Measurements from ENCODE around the gene PCDHA8. TPM values are rescaled to one million over a fixed set of nuclear protein-coding genes. Genes with fewer than 3 reads are reported as not detected.
A peak's percentile ranks its signal among the peaks of the same experiment; 100 is the strongest.
"Not testable (repeated sequence)": the region's sequence is repeated elsewhere in the genome, so short reads cannot be mapped to it uniquely, and the experiment has no call there.

The PCDHA8 gene
- total RNA-seq, 1 donor from 2014 or later: 0.90 TPM

GRCh38 chr5:140823475-140823874, 17.5 kb upstream of the PCDHA8 start:
- no peaks in the 10 kb centered on the region for H3K27me3 ChIP-seq
- H2AFZ ChIP-seq (replicated peaks): no peak overlapping the region
- H3K27me3 Mint-ChIP-seq (ENCODE audit: insufficient read depth, low read depth): no peaks in the 10 kb centered on the region
- DNase-seq (ENCODE audit: low spot score): no peak
- H3F3A ChIP-seq (ENCODE audit: low read depth): no peaks in the 10 kb centered on the region
- peaks cover 32% of the 10 kb centered on the region for H3K36me3 Mint-ChIP-seq
- no peaks in the 10 kb centered on the region for H3K79me2 ChIP-seq (ENCODE audit: low read depth)
- no peaks in the 10 kb centered on the region for H3K36me3 ChIP-seq
- H3K27ac ChIP-seq: no peak overlapping the region
- no peaks in the 10 kb centered on the region for H4K20me1 ChIP-seq (ENCODE audit: low read depth)
- H3K9ac ChIP-seq: no peak overlapping the region
- no peak overlapping the region for H3K27ac Mint-ChIP-seq
- no peak overlapping the region for H3K4me3 ChIP-seq
- TF ChIP-seq CTCF (IDR thresholded peaks at IDR 0.05) (no peak), EZH2phosphoT487 (IDR thresholded peaks at IDR 0.05) (no peak)
- no peaks in the 10 kb centered on the region for H3K9me3 ChIP-seq (ENCODE audit: low read depth)
- H3K4me1 ChIP-seq: no peaks in the 10 kb centered on the region
- H3K4me2 ChIP-seq: no peak overlapping the region
- no peak overlapping the region for H3K4me3 Mint-ChIP-seq
- H3K4me1 Mint-ChIP-seq: no peaks in the 10 kb centered on the region
- H3K9me3 Mint-ChIP-seq: peaks cover 31% of the 10 kb centered on the region

- Histone ChIP-seq H3F3A (ENCODE audit: low read depth) (no peaks in the 10 kb centered on the region), H3K79me2 (ENCODE audit: low read depth) (no peaks in the 10 kb centered on the region), H2AFZ (replicated peaks) (no peak within 1 kb of the TSS), H3K27me3 (no peaks in the 10 kb centered on the region), H4K20me1 (ENCODE audit: low read depth) (no peaks in the 10 kb centered on the region), H3K27ac (no peak within 1 kb of the TSS), H3K36me3 (peaks cover 6% of the 10 kb centered on the region), H3K4me2 (no peak within 1 kb of the TSS), H3K4me3 (no peak within 1 kb of the TSS), H3K4me1 (no peaks in the 10 kb centered on the region), H3K9ac (no peak within 1 kb of the TSS), H3K9me3 (ENCODE audit: low read depth) (no peaks in the 10 kb centered on the region)
- Mint-ChIP-seq H3K36me3 (peaks cover 28% of the 10 kb centered on the region), H3K27ac (no peak within 1 kb of the TSS), H3K4me3 (peak within 1 kb of the TSS; percentile 81), H3K9me3 (peaks cover 46% of the 10 kb centered on the region), H3K4me1 (no peaks in the 10 kb centered on the region), H3K27me3 (ENCODE audit: insufficient read depth, low read depth) (no peaks in the 10 kb centered on the region)
- no peak for TF ChIP-seq CTCF (IDR thresholded peaks at IDR 0.05)
- TF ChIP-seq EZH2phosphoT487 (IDR thresholded peaks at IDR 0.05): no peak
- TF ChIP-seq EZH2 (IDR thresholded peaks at IDR 0.05): no peak
- DNase-seq (ENCODE audit: low spot score): no peak
Measured at GRCh38 chr5:140827704-140828361, 13.2 kb upstream of the PCDHA8 start, which contains the start of gene PCDHA6. PCDHA6 (plus strand) TSS chr5:140827960; CDS start chr5:140828092, 132 bp downstream.

- no peak overlapping the region for H2AFZ ChIP-seq (replicated peaks)
- no peak overlapping the region for H3K4me2 ChIP-seq
- H3K9ac ChIP-seq: no peak overlapping the region
- H3K4me3 ChIP-seq: no peak overlapping the region
- no peak overlapping the region for H3K27ac ChIP-seq
- no peaks in the 10 kb centered on the region for H3F3A ChIP-seq (ENCODE audit: low read depth)
- H3K36me3 Mint-ChIP-seq: peaks cover 32% of the 10 kb centered on the region
- no peaks in the 10 kb centered on the region for H3K9me3 ChIP-seq (ENCODE audit: low read depth)
- no peaks in the 10 kb centered on the region for H3K4me1 ChIP-seq
- no peaks in the 10 kb centered on the region for H3K27me3 ChIP-seq
- H4K20me1 ChIP-seq (ENCODE audit: low read depth): no peaks in the 10 kb centered on the region
- no peaks in the 10 kb centered on the region for H3K79me2 ChIP-seq (ENCODE audit: low read depth)
- H3K9me3 Mint-ChIP-seq: peaks cover 48% of the 10 kb centered on the region
- H3K36me3 ChIP-seq: peaks cover 6% of the 10 kb centered on the region
- no peaks in the 10 kb centered on the region for H3K27me3 Mint-ChIP-seq (ENCODE audit: insufficient read depth, low read depth)
- H3K4me1 Mint-ChIP-seq: no peaks in the 10 kb centered on the region
- H3K27ac Mint-ChIP-seq: no peak overlapping the region
- TF ChIP-seq EZH2 (IDR thresholded peaks at IDR 0.05) (no peak), EZH2phosphoT487 (IDR thresholded peaks at IDR 0.05) (no peak), CTCF (IDR thresholded peaks at IDR 0.05) (no peak)
- H3K4me3 Mint-ChIP-seq: peak overlapping the region; percentile 81
- DNase-seq (ENCODE audit: low spot score): no peak
Measured at GRCh38 chr5:140828362-140828737, 12.6 kb upstream of the PCDHA8 start.

DNA sequence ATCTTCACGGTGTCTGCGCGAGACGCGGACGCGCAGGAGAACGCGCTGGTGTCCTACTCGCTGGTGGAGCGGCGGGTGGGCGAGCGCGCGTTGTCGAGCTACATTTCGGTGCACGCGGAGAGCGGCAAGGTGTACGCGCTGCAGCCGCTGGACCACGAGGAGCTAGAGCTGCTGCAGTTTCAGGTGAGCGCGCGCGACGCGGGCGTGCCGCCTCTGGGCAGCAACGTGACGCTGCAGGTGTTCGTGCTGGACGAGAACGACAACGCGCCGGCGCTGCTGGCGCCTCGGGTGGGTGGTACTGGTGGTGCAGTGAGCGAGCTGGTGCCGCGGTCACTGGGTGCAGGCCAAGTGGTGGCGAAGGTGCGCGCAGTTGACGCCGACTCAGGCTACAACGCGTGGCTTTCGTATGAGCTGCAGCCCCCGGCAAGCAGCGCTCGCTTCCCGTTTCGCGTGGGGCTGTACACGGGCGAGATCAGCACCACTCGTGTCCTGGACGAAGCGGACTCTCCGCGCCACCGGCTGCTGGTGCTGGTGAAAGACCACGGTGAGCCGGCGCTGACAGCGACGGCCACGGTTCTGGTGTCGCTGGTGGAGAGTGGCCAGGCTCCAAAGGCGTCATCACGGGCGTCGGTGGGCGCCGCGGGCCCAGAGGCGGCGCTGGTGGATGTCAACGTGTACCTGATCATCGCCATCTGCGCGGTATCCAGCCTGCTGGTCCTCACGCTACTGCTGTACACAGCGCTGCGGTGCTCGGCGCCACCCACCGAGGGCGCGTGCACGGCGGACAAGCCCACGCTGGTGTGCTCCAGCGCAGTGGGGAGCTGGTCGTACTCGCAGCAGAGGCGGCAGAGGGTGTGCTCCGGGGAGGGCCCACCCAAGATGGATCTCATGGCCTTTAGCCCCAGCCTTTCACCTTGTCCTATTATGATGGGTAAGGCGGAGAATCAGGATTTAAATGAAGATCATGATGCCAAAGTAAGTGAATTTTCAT, 11.2 kb upstream of the PCDHA8 start:
- H3K9ac ChIP-seq; H3K27ac ChIP-seq; H3F3A ChIP-seq (ENCODE audit: low read depth); H3K4me1 Mint-ChIP-seq; H4K20me1 ChIP-seq (ENCODE audit: low read depth); H2AFZ ChIP-seq (replicated peaks); H3K27me3 Mint-ChIP-seq (ENCODE audit: insufficient read depth, low read depth); H3K79me2 ChIP-seq (ENCODE audit: low read depth); H3K27me3 ChIP-seq; H3K4me3 ChIP-seq; H3K27ac Mint-ChIP-seq; H3K4me2 ChIP-seq; H3K4me1 ChIP-seq; H3K4me3 Mint-ChIP-seq; H3K9me3 ChIP-seq (ENCODE audit: low read depth); DNase-seq (ENCODE audit: low spot score): not testable (repeated sequence)
- Mint-ChIP-seq H3K9me3 (peaks cover 54% of the 10 kb centered on the region), H3K36me3 (peaks cover 35% of the 10 kb centered on the region)
- H3K36me3 ChIP-seq: peaks cover 11% of the 10 kb centered on the region
